ENCODE results near the gene LRRC17.

Gene LRRC17

DNA sequence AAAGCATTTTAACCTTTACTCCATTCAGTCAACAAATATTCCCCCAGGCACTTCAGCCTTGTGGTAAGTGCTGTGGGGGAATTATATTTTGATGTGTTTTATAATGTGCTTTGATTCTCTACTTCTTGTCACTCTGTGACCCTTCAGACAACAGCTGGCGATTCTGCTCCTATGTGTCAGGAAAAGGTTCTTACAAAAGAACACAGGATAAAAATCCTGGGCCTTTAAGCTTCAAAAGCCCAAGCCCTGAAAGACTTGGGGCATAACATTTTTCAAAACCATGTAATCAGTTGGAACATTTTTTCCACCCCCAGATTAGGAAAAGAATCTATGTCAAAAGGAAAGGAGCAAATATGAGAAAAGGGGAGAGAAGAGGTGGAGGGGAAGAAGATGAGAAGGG lies 37.8 kb upstream of the LRRC17 start:
- TF ChIP-seq, protein P1, sequence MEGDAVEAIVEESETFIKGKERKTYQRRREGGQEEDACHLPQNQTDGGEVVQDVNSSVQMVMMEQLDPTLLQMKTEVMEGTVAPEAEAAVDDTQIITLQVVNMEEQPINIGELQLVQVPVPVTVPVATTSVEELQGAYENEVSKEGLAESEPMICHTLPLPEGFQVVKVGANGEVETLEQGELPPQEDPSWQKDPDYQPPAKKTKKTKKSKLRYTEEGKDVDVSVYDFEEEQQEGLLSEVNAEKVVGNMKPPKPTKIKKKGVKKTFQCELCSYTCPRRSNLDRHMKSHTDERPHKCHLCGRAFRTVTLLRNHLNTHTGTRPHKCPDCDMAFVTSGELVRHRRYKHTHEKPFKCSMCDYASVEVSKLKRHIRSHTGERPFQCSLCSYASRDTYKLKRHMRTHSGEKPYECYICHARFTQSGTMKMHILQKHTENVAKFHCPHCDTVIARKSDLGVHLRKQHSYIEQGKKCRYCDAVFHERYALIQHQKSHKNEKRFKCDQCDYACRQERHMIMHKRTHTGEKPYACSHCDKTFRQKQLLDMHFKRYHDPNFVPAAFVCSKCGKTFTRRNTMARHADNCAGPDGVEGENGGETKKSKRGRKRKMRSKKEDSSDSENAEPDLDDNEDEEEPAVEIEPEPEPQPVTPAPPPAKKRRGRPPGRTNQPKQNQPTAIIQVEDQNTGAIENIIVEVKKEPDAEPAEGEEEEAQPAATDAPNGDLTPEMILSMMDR (IDR thresholded peaks at IDR 0.05), result no peak

DNA sequence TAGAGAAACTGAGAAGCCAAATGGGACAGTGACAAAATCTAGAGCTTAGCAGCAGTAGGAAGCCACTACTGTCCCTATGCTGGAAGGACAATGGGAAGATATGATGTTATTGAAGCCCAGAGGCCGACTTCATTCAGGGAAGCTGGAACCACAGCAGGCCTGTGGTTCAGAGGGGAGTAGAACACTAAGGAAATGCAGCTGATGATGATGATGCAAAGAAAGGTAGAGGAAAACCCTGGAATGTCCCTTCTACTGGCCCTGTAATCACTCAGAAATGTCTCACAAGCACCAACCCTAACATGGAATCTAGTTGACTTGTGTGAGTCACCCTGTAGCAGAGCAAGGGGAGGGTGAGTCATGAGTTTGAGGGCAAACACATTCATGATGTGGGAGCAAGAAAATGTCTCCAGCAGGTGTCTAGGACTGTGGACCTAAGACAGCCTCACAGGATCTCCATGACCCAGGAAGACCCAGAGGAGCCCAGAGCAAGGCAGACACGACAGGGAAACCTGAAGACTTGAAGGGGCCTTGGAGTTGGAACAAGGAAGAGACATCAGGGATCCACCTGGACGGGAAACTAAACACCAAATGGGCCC lies 37.0 kb upstream of the LRRC17 start:
- TF ChIP-seq, protein P1 (IDR thresholded peaks at IDR 0.05), result no peak

DNA sequence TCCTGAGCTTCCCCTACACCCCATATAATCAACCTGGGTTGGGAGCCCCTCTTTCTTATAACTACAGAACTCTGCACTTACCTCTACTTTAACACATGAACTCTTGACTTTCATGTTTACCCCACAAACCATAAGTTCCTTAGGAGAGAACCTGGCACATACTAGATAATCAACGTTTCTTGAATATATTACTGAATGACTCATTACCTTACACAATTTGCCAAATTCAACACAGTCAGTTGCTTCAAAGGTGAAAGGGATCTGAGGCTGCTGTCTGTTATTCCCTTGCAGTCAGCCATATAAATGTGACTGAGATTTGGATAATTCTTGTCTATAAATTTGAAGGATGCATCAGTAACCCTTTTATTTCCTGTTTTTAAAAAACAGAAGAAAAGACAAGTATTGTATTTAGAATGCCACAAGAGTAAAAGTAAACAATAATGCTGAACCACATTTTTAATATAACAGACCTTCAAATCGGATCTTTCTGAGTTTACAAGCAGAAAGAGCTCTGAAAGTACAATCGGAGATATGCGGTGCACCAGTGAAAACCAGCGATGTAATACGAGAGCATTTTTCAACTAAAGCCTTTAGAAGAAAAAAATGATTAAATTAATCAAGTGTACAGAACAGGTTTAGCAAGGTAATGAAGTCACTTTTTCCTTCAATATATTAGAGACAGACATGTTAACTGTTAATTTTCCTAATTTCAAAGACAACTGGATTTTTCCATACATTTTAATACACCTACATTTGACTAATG lies 29.5 kb upstream of the LRRC17 start:
- TF ChIP-seq, protein P1 (IDR thresholded peaks at IDR 0.05), result no peak

DNA sequence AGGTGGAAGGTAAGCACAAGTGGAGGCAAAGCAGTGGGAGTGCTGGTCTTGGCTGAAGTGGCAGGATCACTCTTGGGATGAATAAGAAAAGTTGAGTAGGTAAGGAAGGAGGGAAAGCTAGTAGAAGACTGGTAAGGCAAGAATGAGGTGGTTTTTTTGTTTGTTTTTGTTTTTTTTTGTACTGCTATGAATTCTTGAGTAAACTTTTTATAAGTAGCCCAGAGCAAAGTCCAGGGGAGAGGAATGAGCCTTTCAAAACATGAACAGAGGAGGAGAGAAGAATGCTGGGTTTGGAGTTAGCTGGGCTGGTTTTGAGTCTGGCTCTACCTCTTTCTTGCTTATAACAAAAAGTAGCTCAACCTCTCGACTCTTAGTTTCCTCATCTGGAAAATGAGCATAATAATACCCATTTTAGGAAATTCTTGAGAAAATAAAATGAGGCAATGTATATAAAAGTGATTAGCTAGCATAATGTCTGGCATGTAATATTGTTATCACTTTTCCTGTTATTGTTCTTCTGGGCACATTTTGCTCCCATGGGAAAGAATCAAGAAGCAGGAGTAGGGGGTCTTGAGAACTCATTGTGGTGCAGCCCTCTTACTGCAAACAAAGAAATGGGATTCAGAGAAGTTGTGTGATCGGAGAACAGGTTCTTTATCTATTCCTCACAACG lies 24.1 kb upstream of the LRRC17 start:
- TF ChIP-seq, protein P1 (IDR thresholded peaks at IDR 0.05), result no peak

DNA sequence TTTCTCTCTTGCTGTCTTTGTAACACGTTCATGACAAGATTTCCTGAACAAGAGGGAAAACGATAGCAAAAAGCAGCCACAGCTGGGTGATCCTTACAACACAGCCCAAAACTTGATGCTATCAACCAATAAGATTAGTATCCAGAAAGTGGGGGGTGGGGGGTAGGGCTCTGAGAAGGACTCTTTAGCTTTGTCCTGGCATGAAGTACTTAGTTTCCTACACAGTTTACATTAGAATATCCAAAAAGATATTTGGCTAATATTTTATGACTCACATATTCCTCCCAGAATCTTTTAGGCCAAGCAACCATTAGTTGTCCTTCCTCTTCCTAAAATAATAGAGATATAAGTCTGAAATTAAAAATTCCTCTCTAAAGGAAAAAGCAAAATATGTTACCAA lies 22.9 kb upstream of the LRRC17 start:
- TF ChIP-seq, protein P1 (IDR thresholded peaks at IDR 0.05), result no peak

DNA sequence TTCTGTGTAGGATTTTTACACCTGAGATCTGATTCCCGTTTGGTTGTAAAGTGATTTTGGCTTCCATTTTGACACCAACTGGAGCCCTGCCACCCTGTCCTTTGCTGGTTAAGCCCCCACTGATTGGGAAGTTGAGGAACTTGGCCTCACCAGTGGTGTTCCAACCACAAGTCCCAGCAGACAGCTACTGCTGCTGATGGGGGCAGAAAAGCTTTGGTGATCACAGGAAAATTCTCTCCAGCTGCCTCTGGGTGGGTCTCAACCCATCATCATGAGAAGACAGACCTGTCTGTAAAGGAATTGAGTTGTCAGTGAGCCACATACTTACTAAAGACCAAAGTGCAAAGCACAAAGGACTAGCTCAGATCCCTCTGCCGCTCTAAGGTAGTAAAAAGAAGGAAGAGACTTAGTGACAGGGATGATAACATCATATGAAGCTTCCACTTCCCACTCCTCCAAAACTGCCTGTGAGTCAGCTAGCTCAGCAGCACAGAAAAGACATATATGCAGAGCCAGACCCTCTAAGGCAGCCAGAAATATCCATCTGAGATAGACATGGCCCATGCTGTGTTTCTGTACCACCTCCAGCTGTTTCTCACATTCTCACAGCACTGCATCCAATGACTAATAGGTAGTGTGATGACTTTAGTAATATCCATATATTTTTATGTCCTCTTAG lies 22.4 kb upstream of the LRRC17 start:
- TF ChIP-seq, protein P1 (IDR thresholded peaks at IDR 0.05), result no peak

DNA sequence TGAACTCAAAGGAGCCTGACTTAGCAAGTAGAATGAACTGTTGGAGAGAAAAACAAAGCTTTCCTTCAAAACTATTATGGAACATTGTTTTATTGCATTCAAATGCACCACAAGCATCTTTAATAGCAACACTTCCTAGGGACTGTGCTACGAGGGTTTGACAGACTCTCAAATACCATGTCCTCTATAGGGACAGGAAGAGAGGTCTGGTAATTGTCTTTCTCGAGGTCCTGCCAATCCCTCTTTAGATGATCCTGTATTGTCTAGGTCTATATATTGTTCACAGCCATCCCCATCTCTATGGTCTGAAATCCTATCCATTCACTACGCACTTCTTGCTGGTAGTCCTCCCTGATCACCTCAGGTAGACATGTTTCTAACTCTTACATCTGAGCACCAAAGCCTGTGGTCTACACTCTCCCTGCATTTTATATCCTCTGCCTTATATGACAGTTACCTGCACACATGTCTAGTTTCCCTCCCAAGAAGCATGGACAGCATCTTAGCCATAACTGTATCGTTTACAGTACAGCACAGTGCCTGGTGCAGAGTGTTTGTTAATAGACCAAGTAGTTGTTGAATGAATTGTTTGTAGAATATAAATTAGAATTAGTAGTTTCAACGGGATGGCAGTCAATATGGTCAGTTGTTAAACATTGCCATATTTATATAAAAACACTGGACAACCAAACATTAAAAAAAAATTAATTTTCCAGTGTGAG lies 21.7 kb upstream of the LRRC17 start:
- TF ChIP-seq, protein P1 (IDR thresholded peaks at IDR 0.05), result no peak
